Stimulated activated CD4-positive, alpha-beta T cell treated with anti-CD3 and anti-CD28 coated beads, Interleukin-4, amount 100 ng/mL, for 24 hours (primary cell): ENCODE data around the gene CCDC61.

ENCODE experiments used
- DNase-seq: peaks from one replicate; pipeline ENCODE4 v3.0.0-alpha.2; 2020

Gene CCDC61, protein sequence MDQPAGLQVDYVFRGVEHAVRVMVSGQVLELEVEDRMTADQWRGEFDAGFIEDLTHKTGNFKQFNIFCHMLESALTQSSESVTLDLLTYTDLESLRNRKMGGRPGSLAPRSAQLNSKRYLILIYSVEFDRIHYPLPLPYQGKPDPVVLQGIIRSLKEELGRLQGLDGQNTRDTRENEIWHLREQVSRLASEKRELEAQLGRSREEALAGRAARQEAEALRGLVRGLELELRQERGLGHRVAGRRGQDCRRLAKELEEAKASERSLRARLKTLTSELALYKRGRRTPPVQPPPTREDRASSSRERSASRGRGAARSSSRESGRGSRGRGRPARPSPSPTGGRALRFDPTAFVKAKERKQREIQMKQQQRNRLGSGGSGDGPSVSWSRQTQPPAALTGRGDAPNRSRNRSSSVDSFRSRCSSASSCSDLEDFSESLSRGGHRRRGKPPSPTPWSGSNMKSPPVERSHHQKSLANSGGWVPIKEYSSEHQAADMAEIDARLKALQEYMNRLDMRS

GRCh38 chr19:45994998-45995714, at the start of gene CCDC61:
Gene CCDC61 (plus strand): TSS chr19:45995467. CDS start chr19:46003019, 7,552 bp downstream.
- peak; percentile 96 for DNase-seq

DNA sequence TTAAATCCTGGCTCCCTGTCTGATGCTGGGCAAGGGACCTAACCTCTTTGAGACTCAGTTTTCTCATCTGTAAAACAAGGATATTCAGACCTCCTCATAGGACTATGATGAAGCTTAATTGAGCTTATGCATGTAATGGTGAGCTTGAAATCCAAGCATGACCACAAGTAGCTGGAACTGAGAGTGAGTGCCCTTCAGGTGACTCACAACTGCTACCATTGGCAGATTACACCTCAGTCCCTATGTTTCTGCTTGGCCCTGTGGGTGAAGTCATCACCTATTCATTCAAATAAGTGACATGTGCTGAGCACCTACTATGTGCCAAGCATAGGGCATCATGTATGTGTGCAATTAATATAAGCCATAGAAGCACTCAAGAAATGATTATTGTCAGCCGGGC, 47.3 kb upstream of the CCDC61 start:
- DNase-seq = no peak

DNA sequence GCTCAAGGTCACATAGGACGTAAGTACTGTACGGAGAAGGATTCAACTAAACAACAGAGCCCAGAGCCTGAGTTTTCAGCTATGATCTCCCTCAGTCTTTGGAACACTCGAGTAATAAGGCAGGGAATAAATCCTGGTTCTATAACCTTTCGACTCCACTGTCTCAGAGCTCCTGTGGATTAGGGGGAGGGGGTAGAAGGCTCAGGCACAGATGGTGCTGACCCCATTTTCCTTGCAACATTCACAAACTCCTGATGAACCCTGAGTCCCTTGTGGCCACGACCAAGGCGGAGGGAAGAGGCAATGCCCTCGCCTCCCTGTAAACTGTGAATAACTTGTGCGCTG, 43.0 kb upstream of the CCDC61 start:
- DNase-seq = no peak

DNA sequence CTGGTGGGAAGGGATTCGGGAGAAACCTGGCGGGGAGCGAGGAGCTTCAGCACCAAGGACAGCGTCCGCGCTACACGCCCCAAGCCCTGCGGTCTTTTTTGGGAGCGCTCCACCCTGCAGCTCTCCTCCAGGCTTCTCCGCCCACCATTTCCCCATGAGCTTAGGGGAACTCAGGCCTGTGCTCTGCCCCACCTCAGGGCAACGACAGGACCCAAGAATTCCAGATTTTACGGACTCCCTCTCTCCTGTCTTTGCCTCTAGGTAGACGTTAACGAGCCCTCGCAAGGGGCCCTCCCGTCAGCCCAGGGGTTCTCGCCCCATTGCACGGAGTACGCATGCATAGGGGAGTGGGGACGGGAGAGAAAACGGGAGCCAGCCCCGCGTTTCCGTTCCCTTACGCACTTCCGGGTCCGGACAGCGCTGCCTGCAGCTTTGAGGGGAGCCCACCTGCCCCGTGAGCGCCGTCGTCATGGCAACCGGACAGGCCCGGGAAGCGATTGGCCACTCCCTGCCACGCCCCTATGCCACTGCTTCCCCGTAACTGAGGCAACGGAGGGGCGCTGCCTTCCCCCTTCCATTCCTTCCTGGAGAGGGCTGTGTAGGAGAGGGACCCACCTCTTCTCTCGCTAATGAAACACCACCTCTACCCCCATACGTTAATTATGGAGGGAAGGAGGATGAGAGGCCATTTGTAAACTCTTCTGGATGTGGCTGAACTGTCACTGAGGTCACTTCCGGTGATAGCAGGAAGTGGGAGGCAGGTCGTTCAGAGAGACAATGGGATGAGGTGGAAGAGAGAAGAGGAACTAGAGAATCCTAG, 42.4 kb upstream of the CCDC61 start:
- peak; percentile 35 for DNase-seq

DNA sequence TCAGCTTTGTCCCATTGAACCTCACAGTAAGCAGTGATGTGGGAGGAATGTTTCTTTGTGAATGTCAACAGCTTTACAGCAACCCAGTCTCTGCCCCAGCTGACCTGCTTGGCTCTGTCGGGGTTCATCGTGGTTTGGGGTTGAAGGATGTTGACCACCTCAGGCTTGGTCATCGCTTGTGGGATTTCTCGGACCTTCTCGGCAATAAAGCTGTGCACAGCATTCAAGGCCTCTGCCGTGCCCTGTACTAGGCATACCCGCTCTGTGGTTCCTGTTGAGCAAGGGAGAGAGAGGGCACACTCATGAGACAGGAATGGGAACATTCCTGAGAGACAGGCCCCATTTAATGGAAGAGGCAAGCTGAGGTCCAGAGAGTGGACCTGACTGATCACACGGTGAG, 41.6 kb upstream of the CCDC61 start:
- no peak for DNase-seq

DNA sequence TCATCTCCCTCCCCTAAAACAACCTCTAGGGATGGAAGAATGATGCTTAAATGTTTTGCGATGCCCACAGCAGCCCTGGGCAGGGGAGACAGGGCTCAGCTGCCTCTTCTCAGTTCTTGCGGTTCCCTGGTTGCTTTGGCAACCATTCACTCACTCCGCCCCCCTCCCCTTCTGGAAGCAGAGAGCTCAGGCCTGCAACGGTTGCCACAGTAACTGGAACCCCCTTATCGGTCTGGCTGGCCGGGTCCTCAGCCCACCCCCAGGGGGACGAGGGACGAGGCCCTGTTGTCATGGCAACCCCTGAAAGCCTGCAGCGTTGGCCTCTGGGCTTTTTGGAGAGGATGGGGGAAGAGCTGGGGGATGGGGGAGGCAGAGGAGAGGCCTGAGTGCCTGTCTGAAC, 41.1 kb upstream of the CCDC61 start:
- DNase-seq = no peak

- DNase-seq = no peak
Observed at GRCh38 chr19:45955905-45956608, 39.2 kb upstream of the CCDC61 start.

- no peak for DNase-seq
Observed at GRCh38 chr19:45958320-45958719, 36.9 kb upstream of the CCDC61 start.

DNA sequence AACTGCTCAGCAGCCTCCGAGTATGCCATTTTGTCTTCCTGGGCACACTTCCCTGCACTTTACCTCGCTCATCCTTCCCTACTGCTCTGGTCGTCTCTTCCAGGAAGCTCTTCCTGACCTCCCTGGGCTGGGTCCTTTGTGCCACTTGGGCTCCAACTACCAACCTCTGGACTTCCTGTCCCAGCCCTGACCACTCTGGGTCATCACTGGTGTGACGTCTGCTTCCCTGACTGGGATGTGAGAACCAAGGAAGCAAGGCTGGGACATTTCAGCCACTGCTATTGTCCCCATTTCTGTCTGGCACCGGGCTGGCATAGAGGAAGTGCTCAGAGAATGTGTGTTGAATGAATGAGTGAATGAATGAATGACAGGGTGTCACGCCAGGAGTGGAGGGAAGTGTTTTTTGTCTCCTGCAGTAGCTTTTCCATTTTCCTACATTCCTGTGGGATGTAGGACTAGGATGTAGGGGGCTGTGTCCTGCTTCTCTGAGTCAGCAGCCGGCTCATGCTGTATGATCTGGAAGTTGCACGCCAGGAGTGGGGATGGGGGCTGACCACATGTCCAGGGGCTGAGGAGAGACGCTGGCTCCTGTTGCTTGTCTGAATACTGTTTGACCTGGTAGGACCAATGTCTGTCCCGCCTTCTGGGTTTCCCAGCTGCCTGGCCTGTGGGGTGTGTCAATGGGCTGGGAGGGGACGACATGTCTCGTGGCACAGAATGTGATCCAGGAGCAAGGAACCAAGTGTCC, 36.3 kb upstream of the CCDC61 start:
- DNase-seq = no peak

GRCh38 chr19:45959517-45960025, 35.7 kb upstream of the CCDC61 start:
- no peak for DNase-seq

- DNase-seq = no peak
Observed at GRCh38 chr19:45960595-45961235, 34.6 kb upstream of the CCDC61 start.

DNA sequence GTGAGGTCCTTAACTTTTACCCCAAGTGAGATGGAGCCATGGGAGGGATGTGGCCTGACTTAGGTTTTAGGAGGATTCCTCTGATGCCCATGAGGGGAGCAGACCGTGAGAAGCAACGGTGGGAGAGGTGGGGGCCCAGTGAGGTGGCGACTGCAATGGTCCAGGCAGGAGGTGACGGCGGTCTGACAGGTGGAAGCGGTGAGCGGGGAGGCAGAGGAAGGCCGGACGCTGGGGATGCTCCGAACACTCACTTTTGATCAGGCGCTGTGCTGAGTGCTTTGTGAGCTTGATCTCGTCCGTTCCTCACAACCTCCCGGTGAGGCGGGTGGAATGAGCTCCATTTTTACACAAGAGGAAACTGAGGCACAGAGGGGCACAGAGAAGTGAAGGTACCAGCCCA, 33.2 kb upstream of the CCDC61 start:
- DNase-seq = no peak

GRCh38 chr19:45967246-45967645, 28.0 kb upstream of the CCDC61 start:
- DNase-seq = no peak

DNA sequence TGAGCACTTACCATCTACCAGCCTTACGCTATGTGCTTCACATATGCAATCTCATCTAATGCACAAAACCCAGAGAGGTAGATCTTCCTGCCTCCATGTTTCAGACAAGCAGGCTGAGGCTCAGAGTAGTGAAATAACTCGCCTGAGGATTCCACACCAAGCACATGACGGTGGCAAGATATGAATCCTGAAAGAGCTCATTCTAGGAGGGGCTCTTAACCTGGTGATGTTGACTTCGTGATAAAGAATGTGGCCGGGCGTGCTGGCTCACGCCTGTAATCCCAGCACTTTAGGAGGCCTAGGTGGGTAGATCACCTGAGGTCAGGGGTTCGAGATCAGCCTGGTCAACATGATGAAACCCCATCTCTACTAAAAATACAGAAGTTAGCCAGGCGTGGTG, 26.6 kb upstream of the CCDC61 start:
- DNase-seq = no peak

DNA sequence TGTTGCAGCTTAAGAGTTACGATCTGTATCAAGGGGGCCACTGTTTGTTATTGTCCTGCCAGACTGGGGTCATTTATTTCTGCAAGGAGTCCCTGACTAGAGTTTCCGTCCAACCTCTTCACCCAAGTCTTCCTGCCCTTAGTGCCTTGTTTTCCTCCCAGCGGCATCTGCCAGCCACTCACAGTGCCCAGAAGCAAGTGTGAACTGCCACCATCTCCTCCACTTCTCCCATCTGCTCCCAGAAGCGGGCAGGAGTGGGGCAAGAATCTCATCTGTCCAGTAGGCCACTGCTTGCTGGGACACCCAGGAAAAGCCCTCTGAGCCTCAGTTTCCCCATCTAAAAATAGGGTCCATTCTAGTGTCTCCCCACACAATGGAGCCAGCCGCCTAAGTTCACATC, 25.6 kb upstream of the CCDC61 start:
- no peak for DNase-seq

GRCh38 chr19:45971260-45971902, 23.9 kb upstream of the CCDC61 start:
- no peak for DNase-seq

DNA sequence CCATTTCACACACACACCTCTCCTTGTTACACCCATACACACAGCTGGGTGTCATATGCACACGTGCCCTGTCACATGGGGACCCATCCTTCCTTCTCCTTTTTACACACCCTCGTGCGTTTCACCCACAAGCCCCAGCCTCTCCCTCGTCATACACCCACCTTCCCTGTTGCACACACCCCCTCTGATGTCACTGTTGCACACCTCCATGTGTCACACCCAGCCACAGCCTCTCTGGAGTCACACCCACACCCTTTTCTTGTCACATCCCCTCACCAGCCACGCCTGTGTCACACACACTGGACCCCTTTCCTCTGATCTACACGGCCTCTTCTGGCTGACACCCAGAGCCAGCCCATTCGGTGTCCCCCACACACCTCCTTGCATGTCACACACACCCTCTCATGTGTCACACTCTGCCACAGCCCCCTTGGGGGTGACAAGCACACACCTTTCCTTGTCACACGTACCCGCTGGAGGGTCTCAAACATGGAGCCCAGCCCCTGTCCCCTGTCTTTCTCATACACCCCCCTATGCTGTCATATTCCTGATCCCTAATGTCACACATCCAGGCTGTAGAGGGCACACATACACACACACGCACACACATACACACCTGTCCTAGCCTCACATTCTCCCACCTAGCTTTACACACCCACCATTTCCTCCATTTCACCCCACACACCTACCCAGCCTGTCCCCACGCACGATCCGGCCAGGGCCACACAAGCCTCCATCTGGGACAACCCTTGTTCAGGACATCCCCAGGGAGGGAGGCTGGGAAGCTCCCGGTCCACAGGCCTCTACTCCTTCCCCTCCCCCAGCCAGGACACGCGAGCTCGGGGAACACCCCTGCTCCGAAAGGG, 23.0 kb upstream of the CCDC61 start:
- peak; percentile 38 for DNase-seq

GRCh38 chr19:45972947-45973540, 22.2 kb upstream of the CCDC61 start:
- DNase-seq = no peak
